GM18861 (cell line): ENCODE results near the gene FAH.

Experiments used
- ATAC-seq: cut with Tn5 transposase; IDR thresholded peaks from one replicate; pipeline ENCODE4 v1.9.1; 2021; ENCODE audit not compliant: unreplicated experiment

Gene FAH

GRCh38 chr15:80234883-80235282 lies 82.1 kb downstream of the FAH start:
- no peak for ATAC-seq
